GM21737 (cell line): ENCODE results near the gene CYB5A.

Experiments used
- ATAC-seq: cut with Tn5 transposase; IDR thresholded peaks from one replicate; pipeline ENCODE4 v1.9.1; 2021; ENCODE audit warnings: mild to moderate bottlenecking, moderate library complexity; ENCODE audit not compliant: unreplicated experiment

CYB5A gene

DNA sequence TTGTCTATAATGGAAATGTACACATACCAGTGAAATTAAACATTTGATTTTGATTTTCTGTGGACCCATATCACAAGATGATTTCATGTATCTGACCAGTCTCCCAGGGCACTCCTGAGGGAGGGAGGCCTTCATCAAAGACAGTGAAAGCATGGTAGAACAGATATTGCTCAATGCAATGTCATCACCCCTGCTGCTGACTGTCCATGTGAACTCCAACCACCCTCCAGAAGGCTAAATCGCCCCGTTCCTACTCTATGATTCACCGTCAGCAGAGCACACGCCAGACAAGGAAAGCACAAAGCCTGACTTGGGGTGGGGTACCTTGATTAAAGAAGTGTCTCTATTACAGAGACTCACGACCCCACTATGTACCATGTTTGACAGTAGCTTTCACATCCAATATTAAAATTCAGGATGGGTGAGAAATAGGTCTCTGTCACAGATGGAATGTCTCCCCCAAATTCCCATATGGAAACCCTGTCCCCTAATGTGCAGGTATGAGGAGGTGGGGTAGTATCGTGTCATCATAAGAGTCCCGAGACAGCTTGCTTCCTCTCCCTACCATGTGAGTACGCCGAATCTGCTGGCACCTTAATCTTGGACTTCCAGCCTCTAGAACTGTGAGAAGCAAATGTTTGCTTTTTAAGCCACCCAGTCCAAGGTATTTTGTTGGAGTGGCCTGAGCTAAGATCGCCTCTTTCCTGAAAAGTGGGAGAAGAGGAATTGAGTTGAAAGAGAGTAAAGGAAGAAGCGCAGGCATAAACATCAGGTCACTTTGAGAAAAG, 42.4 kb downstream of the CYB5A start:
- no peak for ATAC-seq

DNA sequence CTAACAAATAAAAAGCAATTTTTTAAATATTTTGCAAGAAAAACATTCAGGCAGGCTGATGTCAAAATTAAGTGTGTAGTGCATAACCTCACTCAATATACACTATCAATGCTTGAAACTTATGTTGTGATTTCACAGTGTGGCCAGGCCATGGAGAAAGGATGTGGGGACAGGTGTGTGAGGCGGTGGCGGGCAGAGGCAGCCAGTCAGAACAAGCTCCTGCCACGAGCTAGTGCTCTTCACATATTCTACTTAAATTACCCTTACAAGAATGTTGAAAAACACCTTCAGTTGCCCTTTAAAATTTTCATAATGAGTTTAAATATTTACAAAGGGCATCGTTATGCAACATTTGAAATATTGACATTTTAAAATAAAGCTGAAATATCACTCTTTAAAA, 43.2 kb downstream of the CYB5A start:
- ATAC-seq = peak; percentile 96

DNA sequence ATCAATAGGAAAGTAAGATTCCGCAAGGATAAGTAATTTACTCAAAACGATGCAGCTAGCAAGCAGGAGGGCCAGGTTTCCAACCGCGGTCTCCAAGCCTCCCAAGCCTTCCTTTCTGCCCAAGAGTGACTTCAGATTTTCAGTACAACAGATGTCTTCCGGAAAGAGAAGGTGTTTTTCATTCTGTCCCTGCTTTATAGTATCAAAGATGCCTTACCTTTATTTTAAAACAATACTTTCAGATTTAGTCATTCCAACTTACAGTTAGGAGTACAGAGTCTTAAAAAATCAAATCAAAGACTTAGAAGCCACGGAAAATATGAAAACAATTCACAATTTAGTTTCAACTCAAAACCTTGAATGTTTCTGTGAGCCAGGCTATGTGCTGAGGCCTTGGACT, 43.6 kb downstream of the CYB5A start:
- ATAC-seq = no peak

DNA sequence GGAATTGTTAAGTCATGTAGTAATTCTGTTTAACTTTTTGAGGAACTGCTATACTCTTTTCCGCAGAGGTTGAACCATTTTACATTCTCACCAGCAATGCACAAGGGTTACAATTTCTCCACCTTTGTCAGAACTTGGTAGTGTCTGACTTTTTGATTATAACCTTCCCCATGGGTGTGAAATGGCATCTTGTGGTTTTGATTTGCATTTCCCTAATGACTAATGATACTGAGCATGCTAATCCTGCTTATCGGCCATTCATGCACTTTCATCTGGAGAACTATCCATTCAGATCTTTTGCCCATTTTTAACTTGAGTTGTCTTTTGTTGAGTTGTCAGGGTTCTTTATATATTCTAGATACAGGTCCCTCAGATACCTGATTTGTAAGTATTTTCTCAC, 47.2 kb downstream of the CYB5A start:
- ATAC-seq = no peak

DNA sequence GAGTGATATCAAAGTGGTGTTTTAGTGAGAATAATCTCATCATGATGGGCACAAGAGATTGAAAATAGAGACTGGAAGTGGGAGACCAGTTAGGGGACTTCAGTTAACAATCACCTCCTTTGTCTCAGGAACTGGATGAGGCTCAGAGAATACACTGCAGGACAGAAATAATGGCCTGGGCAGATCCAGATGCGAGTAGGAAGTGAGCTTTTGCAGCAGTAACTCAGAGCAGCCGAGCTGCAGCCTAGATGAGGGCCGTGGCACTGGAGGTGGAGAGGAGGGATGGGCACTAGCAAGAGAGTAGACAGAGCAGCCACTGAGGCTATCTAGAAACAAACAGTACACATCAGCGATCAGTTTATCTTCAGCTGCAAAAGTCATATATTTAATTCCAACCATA, 48.6 kb downstream of the CYB5A start:
- no peak for ATAC-seq

DNA sequence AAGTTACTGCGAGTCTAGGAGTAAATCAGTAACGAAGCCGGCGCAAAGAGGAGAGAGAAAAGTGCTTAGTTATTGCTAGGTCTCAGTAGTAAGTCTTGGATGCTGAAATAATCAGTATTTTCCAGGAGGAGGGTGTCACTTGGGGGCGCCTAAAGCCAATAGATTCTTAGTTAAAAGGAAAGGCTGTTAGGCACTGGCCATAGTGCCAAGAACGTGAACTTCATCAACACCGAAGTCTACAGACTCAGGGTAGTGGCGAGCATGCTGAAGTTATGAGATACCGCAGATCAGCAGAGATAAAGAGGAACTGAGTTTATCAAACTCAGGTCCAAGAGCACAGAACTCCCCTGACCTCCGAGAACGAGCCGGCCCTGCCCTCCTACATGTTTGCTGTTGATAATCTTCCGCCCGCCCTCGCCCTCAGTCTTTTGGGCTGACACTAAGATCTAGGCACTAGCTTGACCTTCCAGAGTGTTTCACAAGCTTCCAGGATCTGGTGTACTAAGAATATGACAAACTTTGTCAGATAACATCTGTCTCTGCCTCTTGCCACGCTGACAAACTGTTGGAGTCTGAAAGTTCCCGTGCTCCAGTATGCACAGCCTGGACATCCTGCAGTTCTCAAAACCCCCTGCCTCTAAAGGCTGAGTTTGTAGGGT, 49.2 kb downstream of the CYB5A start:
- no peak for ATAC-seq

DNA sequence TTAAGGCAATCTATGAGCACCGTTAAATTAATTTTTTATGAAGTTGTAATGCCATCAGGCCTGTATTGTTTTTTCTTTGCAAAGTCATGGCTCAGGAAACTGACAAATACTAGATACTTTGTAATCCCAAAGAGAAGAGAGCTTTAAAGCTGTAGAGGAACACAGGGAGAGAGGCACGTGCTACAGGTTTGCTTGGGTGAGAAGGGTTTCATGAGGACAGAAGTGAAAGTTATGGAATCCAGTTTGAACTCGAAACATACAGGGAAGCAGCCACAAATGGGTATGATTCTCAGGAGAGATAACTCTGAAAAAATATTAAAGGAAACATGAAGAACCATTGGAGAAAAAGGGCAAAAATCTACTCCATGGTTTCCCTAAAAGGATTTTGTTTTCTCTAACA, 49.8 kb downstream of the CYB5A start:
- ATAC-seq = no peak

DNA sequence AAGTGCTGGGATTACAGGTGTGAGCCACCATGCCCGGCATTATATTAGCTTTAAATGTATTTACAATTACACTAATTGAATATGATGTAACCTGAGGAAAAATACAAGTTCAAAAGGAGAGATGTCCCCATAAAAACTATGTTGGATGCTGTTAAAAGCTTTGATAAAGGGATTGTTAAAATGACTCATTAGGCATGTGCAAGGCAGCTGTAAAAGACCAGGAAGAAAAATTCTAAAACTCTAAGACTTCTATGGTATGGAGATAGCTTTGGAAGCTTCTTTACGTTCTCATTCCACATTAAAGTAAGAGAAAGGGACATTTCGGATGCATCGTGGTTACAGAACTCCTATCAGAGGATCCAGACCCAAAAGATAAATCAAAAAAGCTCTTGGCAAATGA, 50.3 kb downstream of the CYB5A start:
- ATAC-seq = no peak

DNA sequence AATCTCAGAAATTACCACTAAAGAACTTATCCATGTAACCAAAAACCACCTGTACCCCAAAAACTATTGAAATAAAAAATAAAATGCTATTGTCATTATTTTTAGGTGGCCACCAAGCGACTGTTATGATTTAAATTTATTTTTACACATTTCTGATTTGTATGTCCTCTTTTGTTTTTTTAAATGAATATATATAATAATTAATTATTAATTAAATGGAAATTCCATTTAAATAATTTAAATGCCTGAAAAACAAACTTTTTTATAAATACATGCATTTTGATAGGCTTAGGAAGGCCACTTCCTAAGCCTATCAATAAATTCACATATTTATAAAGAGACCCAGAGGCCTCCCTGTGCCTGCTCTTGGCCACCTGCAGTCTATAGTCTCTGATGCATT, 52.2 kb downstream of the CYB5A start:
- ATAC-seq = no peak

DNA sequence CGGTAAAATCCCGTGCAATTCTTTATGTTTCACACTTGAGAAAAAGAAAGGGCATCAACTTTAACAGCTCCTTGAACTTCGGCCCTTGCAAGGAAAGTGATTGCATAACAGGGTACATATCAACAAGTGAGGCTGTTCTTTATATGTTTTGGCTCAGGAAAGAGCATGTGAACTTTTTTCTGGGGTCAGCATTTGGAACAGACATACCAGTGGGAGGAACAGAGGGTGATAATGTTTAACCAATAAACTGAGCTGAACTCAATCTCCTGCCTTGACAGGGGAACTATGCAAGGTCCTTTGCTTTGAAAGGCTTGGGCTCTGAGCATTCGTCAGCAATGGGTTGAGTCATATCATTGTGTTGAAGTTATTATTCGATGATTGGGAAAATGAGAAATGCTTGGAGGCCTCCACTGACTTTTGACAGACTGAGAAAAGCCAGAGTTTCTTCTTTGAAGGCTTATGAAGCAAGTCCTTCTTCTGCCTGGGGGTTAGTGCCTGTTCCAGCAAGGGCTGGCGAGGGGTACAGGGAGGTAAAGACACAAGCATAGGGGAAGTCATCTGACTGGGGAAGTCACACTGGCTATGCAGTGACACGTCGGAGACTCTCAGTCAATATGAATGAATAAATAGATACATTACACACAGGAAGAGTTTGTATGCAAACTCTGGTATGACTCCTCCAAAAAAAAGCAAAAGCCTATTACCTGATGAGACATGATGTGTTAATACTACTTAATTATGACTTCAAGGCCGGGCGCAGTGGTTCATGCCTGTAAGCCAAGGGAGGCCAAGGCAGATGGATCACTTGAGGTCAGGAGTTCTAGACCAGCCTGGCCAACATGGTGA, 57.2 kb downstream of the CYB5A start:
- ATAC-seq = no peak

DNA sequence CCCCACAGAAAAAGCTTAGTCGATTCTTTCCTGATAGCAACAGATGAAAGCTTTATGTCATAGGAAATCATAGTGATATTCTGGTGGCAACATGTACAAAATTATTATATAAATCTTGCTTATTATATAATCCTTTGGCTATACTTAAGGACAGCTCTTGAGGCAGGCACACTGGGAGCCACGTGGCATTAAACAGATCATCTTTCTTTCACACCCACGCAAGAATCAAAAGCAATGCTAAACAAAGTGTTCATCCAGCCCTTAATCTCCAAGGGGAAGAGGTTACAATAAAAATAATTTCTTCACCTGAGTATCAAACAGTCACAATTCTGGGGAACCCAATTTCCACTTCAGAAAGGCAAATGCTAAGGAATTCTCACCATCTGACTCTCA, 57.8 kb downstream of the CYB5A start:
- no peak for ATAC-seq

DNA sequence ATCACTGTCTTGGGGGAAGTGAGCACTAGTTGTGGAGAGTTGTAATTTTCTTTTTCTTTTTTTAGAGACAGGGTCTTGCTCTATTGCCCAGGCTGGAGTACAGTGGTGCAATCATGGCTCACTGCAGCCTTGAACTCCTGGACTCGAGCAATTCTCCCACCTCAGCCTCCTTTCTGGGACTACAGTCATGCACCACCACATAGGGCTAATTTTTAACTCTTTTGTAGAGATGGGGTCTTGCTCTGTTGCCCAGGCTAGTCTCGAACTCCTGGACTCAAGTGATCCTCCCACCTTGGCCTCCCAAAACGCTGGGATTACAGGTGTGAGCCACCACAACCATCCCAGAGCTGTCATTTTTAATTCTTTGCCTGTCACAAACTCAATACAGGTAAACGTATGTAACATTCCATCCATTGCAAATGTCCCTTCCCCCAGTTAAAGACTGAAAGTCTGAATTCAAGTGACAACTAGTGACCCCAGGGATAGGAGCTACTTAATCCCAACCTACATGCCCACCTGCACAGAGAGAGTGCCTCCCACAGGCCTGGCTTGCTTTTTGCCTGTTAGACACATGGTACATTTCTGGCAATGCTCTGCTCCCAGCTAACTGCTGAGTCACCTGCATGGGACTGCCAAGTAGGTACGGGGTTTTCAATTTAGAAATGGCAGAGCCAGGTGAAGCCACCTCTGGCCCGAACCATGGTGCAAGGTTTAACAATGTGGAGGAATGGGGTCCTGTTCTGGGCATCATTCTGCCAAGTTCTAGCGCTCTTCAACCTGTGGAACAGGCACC, 60.6 kb downstream of the CYB5A start:
- no peak for ATAC-seq

DNA sequence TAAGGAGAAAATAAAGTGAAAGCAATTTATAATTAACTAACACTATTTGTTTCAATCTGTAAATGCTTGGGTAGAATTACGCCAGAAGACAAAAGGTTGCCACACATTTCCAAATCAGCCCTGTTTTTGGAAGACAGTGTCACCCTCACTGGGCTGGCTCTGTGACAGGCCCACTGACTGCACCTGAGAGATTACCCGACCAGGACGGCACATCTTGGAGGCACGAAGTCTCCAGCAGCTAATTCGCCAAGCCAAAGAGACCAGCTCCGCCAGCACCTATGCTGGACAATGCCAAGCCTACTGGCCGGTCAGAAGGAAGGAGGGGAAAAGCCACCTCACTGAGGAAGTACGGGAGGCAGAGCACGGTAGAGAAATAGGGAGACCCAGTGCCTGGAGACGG, 61.9 kb downstream of the CYB5A start:
- no peak for ATAC-seq

DNA sequence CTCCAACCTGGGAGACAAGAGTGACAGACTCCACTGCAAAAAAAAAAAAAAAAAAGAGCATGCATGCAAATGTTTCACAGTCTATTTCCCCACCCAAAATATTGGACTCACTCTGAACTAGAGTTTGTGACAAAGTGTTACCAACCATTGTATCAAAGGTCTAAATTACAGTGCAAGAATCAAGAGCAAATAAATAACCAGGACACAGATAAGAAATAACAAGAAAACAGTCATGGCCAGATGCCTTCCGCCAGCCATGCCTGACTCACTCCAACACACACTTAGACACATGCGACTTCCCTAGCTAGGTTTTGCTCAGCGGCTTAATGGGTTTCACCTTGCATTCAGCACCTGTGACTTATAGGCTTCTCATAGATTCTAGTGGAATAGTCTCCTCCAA, 62.8 kb downstream of the CYB5A start:
- ATAC-seq = no peak

DNA sequence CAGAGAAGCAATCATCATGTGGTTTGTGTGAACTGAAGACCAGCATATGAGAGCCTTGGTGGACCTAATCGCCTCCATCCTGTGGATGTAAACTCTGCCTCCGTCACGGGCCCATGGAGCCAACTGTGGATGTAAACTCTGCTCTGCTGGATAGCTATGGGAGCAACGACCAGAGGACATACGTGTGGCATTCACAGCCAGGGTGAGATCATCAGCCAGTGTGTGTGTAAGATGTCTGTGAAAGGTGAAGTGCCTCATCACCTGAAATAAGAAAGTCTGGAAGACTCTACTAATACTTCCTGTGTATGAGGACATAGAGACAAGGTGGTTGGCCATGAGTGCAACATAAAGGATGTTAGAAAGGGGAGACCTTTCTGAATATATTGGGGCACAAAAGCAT, 63.5 kb downstream of the CYB5A start:
- ATAC-seq = no peak

DNA sequence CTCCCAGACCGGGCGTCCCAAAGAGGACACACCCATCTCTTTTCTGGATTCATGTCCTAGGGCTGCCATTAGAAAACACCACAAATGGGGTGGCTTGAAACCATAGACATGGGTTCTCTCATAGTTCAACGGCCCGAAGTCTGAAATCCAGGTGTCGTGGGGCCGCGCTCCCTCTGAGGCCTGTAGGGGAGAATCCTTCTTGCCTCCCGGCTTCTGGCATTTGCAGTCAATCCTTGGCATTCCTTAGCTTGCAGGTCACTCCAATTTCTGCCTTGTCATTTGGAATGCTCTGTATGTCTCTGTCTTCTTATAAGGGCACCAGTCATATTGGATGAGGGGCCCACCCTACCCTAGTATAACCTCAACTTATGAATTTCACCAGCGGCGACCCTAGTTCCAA, 65.1 kb downstream of the CYB5A start:
- no peak for ATAC-seq

DNA sequence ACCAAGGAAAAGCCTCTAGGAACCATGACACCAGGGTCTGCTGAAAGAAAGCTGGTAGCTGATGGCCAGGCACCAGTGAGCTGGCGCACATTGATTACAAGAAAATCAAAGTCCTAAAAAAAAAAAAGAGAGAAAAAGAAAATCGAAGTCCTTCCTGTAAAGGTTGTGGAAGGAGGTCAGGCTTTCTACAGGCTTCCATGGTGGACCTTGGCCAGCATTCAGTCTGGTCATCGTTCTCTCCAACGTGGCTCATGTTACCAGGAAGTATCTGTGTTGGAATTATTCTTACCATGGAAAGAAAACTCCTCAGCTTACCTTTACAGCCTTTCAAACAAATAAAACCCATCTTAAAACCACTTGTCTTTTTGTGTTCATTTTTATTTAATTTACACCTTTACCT, 65.6 kb downstream of the CYB5A start:
- ATAC-seq = no peak

DNA sequence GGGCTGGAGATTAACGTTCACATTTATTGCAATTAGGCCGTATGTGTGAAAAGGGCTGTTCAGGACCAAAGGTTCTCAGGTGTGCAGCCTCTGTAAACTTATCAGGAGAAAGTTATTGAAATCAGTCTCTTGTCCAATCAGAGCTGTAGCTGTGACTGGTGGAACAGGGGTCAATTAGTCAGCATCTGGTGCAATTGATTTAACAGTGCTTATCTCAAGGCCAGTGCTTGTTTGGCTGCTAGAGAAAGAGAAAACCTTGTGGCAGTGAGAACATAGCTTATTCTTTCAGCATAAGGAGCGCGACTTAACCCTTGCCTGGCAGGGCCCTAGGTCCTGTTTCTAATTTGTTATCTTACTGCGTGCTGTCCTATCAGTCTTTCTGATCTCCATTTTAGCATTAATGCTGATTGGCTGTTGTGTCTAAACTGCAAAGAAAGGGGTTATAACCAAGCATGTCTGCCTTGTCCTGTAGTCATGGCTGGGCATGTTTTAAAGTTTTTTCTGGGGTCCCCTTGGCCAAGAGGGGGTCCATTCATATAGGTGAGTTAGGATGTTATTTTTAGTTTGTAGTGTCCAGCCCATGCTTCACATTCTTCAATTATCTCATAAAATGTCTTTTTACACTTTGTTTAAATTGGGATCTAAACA, 66.4 kb downstream of the CYB5A start:
- ATAC-seq = no peak

DNA sequence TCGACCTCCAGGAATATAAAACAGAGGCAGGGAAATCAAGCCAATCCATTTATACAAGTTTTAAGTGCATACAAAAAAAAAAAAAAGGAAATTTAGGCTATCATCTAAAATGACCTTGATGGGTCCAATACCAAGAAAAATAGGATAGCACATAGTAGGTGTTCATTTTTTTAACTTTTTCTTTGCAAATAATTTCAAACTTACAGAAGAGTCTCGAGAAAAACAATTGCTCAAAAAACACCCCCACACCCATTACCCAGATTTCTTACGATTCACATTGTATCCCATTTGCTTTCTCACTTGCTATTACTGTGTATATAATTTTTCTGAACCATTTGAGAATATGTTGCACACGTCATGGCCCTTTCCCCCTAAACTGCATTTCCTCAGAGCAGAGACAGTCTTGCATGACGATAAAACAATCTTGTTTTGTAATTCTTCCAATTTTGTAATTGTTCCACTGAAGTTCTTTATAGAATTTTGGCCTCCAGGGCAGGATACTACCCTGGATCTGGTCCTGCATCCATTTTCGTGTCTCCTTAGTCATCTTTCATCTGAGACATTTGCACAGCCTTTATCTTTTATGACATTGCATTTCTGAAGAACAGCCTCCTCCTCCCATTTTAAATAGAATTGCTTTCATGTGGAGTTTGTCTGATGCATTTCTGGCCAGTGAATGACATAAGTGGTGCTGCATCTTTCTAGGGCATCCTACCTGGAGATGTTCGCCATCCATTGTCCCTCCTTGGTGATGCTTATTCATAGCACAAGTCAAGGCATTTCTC, 68.9 kb downstream of the CYB5A start:
- ATAC-seq = no peak

DNA sequence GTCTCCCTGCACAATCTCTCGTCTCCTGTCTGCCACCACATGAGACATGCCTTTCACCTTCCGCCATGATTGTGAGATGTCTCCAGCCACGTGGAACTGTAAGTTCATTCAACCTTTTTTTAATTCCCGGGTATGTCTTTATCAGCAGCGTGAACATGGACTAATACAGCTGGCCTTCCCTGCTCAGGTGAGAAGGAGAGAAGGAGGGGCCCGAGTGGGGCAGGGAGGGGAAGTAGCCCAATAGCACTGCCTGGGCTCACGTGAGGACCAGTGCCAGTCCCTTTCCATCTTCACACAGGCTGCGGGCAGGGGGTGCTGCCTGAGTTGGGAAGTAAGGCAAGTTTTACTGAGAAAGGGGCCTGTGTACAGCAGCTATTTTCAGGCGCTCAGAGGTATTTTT, 70.7 kb downstream of the CYB5A start:
- no peak for ATAC-seq
